DOHH2 (cell line): ENCODE data around the gene TBCD.

Experiments
- EZH2phosphoT487 ChIP-seq: fragments of 200-600 bp; sonication (generic); IDR thresholded peaks from 2 replicates; pipeline ENCODE4 v1.6.1; 2017; ENCODE audit warnings: borderline replicate concordance, mild to moderate bottlenecking, antibody characterized with exemption, low read length, moderate library complexity, mixed read lengths
- TF ChIP-seq, protein P1 (sequence below): fragments of 200-600 bp; sonication (generic); IDR thresholded peaks from one replicate; pipeline ENCODE4 v1.5.1; 2014; ENCODE audit warnings: antibody characterized with exemption, mild to moderate bottlenecking, low read depth, low read length; ENCODE audit not compliant: poor library complexity, severe bottlenecking

DNA sequence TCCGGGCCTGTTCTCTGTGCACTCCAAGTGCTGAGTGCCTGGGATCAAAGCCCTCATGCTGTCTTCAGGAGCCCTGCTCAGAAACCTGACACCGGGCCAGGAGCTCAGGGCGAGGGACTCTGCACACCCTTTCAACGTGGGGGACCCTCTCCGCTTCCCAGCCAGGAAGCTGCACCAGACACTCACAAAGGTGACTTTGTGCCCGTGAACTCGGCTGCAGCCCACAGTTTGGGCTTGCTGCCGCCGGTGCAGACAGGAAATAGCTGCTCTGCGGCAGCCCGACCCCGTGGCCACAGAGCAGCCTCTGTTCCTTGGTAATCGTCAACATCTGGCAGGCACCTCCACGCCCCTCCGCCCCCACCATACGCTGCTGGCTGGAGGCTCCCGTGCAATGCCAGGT is 234.1 kb downstream of the TBCD start:
- TF ChIP-seq, protein P1, sequence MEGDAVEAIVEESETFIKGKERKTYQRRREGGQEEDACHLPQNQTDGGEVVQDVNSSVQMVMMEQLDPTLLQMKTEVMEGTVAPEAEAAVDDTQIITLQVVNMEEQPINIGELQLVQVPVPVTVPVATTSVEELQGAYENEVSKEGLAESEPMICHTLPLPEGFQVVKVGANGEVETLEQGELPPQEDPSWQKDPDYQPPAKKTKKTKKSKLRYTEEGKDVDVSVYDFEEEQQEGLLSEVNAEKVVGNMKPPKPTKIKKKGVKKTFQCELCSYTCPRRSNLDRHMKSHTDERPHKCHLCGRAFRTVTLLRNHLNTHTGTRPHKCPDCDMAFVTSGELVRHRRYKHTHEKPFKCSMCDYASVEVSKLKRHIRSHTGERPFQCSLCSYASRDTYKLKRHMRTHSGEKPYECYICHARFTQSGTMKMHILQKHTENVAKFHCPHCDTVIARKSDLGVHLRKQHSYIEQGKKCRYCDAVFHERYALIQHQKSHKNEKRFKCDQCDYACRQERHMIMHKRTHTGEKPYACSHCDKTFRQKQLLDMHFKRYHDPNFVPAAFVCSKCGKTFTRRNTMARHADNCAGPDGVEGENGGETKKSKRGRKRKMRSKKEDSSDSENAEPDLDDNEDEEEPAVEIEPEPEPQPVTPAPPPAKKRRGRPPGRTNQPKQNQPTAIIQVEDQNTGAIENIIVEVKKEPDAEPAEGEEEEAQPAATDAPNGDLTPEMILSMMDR = no peak
- TF ChIP-seq EZH2phosphoT487 = no peak
